NCI-H2107 treated with DMSO at 0.1 percent for 48 hours (cell line): ENCODE results near the gene KERA.

ENCODE experiments used
- DNase-seq: peaks from one replicate; lab custom pipeline; 2025; ENCODE audit not compliant: unreplicated experiment; lab: John Stamatoyannopoulos, UW

Gene KERA

GRCh38 chr12:91074154-91074709 lies 16.4 kb upstream of the KERA start:
- no peak for DNase-seq

GRCh38 chr12:91073426-91073825 lies 15.6 kb upstream of the KERA start:
- no peak for DNase-seq

- peak; percentile 56 for DNase-seq
These were observed 15.1 kb upstream of the KERA start for GRCh38 chr12:91072931-91073330.

GRCh38 chr12:91070936-91071335 lies 13.1 kb upstream of the KERA start:
- no peak for DNase-seq

GRCh38 chr12:91065396-91065795 lies 7.6 kb upstream of the KERA start:
- no peak for DNase-seq

GRCh38 chr12:91064640-91065039 lies 6.8 kb upstream of the KERA start:
- no peak for DNase-seq

- no peak for DNase-seq
These were observed 3.3 kb upstream of the KERA start for GRCh38 chr12:91061091-91061490.

GRCh38 chr12:91059211-91059610 lies 1.4 kb upstream of the KERA start:
- DNase-seq, result no peak

- no peak for DNase-seq
These were observed 962 bp upstream of the KERA start for GRCh38 chr12:91058786-91059185.

GRCh38 chr12:91056488-91056887 lies 1.3 kb downstream of the KERA start:
- DNase-seq, result no peak

GRCh38 chr12:91055976-91056375 lies 1.8 kb downstream of the KERA start:
- DNase-seq, result no peak

GRCh38 chr12:91053951-91054715 lies 3.7 kb downstream of the KERA start:
- DNase-seq, result no peak

GRCh38 chr12:91052026-91052425 lies 5.8 kb downstream of the KERA start:
- DNase-seq, result no peak

GRCh38 chr12:91044586-91044985 lies 13.2 kb downstream of the KERA start:
- no peak for DNase-seq

GRCh38 chr12:91043408-91043807 lies 14.4 kb downstream of the KERA start:
- DNase-seq, result no peak

- DNase-seq, result no peak
These were observed 17.6 kb downstream of the KERA start for GRCh38 chr12:91040096-91040755.

- DNase-seq, result no peak
These were observed 20.5 kb downstream of the KERA start for GRCh38 chr12:91037276-91037675.

- no peak for DNase-seq
These were observed 24.6 kb downstream of the KERA start for GRCh38 chr12:91033251-91033650.

GRCh38 chr12:91023326-91024004 lies 34.4 kb downstream of the KERA start:
- DNase-seq, result no peak

- DNase-seq, result no peak
These were observed 36.7 kb downstream of the KERA start for GRCh38 chr12:91021076-91021475.

GRCh38 chr12:91019455-91019854 lies 38.4 kb downstream of the KERA start:
- no peak for DNase-seq
